Inferior parietal cortex (tissue), 1 donor: Measurements from ENCODE around the gene NRAS.

Source experiments
- DNase-seq: peaks from one replicate; pipeline ENCODE4 v3.0.0-alpha.2; 2016; ENCODE audit errors: extremely low spot score

Gene NRAS

DNA sequence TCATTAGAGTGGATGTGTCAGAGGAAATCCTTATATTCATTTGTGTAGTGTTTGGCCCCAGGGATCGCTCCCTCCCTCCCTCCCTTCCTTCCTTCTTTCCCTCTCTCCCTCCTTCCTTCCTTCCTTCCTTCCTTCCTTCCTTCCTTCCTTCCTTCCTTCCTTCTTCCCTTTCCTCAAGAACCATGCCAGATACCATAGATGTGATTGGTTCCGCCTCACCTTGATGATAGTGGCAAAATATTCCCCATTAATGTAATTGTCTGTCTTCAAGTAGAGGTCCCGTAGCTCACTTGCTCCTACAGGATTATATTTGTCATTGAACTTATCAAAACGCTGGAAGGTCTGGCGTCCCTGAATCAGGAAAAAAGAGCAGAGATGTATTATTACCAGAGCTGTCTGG, 38.9 kb downstream of the NRAS start:
- no peak for DNase-seq

- DNase-seq, result no peak
Measured at GRCh38 chr1:114676115-114676514, 40.5 kb downstream of the NRAS start.

DNA sequence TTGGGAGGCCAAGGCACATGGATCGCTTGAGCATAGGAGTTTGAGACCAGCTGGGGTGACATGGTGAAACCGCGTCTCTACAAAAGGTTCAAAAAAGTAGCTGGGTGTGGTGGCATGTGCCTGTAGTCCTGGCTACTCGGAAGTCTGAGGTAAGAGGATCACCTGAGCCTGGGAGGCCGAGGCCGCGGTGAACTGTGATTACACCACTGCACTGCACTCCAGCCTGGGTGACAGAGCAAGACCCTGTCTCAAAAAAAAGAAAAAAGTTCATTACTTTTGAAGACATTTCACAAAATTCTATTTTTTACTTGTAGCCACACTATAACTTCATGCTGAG, 44.7 kb downstream of the NRAS start:
- no peak for DNase-seq

DNA sequence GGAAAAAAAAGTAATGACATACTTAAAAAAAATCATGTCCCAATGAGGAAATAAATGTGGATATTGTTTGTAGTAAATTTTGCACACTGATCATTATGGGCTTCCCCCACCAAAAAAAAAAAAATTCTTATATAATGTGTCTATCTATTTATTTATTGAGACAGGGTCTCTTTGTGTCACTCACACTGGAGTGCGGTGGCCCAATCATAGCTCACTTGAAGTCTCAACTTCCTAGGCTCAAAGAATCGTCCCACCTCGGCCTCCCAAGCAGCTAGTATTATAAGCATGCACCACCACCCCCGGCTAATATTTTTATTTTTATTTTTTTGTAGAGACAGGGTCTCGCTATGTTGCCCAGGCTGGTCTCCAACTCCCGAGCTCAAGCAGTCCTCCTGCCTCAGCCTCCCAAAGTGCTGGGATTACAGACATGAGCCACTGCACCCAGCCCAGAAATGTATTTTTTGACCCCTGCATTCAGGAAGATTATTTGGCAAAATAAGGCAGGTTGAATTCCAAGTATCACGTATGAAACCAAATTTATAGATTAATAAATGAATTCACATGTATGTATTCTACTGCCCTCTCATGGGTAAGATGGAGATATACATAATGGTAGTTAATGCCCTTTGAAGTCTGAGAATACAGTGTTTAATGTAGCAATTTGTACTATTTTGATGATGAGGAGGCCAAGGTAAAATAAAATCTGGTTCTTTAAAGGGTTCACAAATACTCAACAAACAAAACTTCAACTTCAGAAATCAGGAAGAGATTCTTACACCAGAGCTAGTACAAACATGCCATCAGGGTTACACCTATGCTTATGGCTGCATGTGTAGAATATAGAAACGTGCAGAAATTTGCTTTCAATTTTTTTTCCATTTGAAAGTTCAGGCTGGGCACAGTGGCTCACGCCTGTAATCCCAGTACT, 45.3 kb downstream of the NRAS start:
- no peak for DNase-seq

- peak; percentile 60 for DNase-seq
Measured at GRCh38 chr1:114670083-114671010, 46.2 kb downstream of the NRAS start.

DNA sequence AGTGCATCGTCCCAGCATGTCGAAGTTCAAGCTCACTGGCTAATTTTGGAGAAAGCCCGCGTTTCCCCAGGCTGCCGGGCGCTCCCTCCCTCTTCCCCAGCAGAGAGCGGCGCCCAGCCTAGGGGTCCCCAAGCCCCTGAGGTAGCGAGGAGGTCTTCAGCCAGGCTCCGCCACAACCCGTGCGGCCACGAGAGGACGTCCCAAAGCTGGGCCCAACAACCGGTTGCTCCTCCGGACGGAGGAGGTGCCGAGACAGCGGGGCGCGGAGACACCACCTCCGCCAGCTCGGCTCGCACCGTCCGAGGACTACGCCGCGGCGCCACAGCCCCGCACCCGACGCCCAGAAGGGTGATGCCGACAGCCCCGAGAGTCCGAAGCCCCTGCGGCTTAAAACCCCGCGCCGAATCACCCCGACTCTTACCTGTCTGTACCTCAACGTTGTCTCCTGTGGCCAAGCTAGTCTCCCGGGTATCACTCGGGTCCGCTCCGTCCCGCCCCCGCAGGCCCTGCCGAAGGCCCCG, 46.9 kb downstream of the NRAS start, which contains the start of gene DENND2C:
Gene DENND2C, minus strand, starts transcription at position 488 of the 521 bp plus-strand sequence. CDS start 44,065 bp downstream, outside the sequence.
- no peak for DNase-seq

- no peak for DNase-seq
Measured at GRCh38 chr1:114668784-114669561, 47.6 kb downstream of the NRAS start.

- DNase-seq, result no peak
Measured at GRCh38 chr1:114668373-114668772, 48.2 kb downstream of the NRAS start.

DNA sequence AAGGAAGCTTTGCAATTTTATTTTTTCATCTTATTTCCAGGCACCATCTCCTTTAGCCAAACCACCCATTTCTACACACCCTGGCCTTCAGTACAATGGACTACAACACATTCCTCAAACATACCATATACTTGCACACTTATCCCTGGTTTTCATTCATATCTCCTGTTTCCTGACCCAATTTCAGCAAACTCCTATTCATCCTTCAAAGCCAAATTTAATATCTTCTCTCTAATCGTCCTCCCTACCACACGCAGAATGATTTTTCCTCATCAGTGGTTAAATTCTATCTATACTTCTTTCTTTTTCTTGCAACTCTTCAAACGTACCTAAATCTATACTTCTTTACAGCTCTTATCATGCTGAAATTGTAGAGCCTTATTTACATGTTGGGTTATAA, 49.6 kb downstream of the NRAS start:
- DNase-seq, result no peak

- DNase-seq, result no peak
Measured at GRCh38 chr1:114660238-114660637, 56.3 kb downstream of the NRAS start.
